Adipocyte (in vitro differentiated cells): ENCODE data around the gene ZNF224.

Experiments
- DNase-seq: peaks from one replicate; pipeline ENCODE4 v3.0.0-alpha.2; 2015; ENCODE audit warnings: low read depth
- H3K27me3 ChIP-seq: replicated peaks from 2 replicates; pipeline ENCODE4 v1.7.0; 2013; ENCODE audit warnings: mild to moderate bottlenecking, low read length, moderate library complexity; ENCODE audit not compliant: control insufficient read depth, insufficient read depth
- H3K36me3 ChIP-seq: 2 replicates; pipeline ENCODE4 v1.7.0; 2013; ENCODE audit warnings: low read length, mild to moderate bottlenecking, moderate library complexity; ENCODE audit not compliant: control insufficient read depth, insufficient read depth, severe bottlenecking
- H3K4me1 ChIP-seq: 2 replicates; pipeline ENCODE4 v1.7.0; 2013; ENCODE audit warnings: mild to moderate bottlenecking, low read length, moderate library complexity; ENCODE audit not compliant: control insufficient read depth, insufficient read depth
- H3K4me3 ChIP-seq: 2 replicates; pipeline ENCODE4 v1.7.0; 2013; ENCODE audit warnings: mild to moderate bottlenecking, low read length, moderate library complexity
- H3K9ac ChIP-seq: 2 replicates; pipeline ENCODE4 v1.7.0; 2013; ENCODE audit warnings: mild to moderate bottlenecking, low read length, moderate library complexity
- H3K9me3 ChIP-seq: 2 replicates; pipeline ENCODE4 v1.7.0; 2013; ENCODE audit warnings: mild to moderate bottlenecking, low read length, moderate library complexity; ENCODE audit not compliant: control insufficient read depth

Gene ZNF224

GRCh38 chr19:44141191-44142058 lies 47.3 kb downstream of the ZNF224 start, which contains the start of gene ZNF234:
Gene ZNF234 (plus strand): TSS chr19:44141554. CDS start chr19:44144633, 3,079 bp downstream.
- Histone ChIP-seq H3K9me3 (no peaks in the 10 kb centered on the region), H3K9ac (peak within 1 kb of the TSS; percentile 90), H3K4me3 (peak within 1 kb of the TSS; percentile 96), H3K27me3 (no peaks in the 10 kb centered on the region), H3K36me3 (peaks cover 25% of the 10 kb centered on the region), H3K4me1 (peaks cover 10% of the 10 kb centered on the region)
- DNase-seq: peak; percentile 97

GRCh38 chr19:44142059-44142433 lies 47.9 kb downstream of the ZNF224 start:
- H3K4me3 ChIP-seq: peak overlapping the region; percentile 96
- peaks cover 10% of the 10 kb centered on the region for H3K4me1 ChIP-seq
- DNase-seq: peak; percentile 31

GRCh38 chr19:44149776-44150175 lies 55.6 kb downstream of the ZNF224 start:
- H3K36me3 ChIP-seq: peaks cover 90% of the 10 kb centered on the region
- H3K4me3 ChIP-seq: no peak overlapping the region
- no peaks in the 10 kb centered on the region for H3K4me1 ChIP-seq
- H3K27me3 ChIP-seq: no peaks in the 10 kb centered on the region
- no peak overlapping the region for H3K9ac ChIP-seq
- DNase-seq: no peak
- H3K9me3 ChIP-seq: peaks cover 16% of the 10 kb centered on the region

More at GRCh38 chr19:44142059-44142433, 47.9 kb downstream of the ZNF224 start:
- Histone ChIP-seq H3K9me3 (no peaks in the 10 kb centered on the region), H3K9ac (peak overlapping the region; percentile 90), H3K27me3 (no peaks in the 10 kb centered on the region), H3K36me3 (peaks cover 27% of the 10 kb centered on the region)

- no peaks in the 10 kb centered on the region for H3K4me1 ChIP-seq
- DNase-seq: no peak
- no peaks in the 10 kb centered on the region for H3K27me3 ChIP-seq
- no peak overlapping the region for H3K4me3 ChIP-seq
- H3K36me3 ChIP-seq: peaks cover 90% of the 10 kb centered on the region
- no peak overlapping the region for H3K9ac ChIP-seq
- H3K9me3 ChIP-seq: peaks cover 33% of the 10 kb centered on the region
These were observed 57.3 kb downstream of the ZNF224 start for GRCh38 chr19:44151491-44151890.

GRCh38 chr19:44156475-44156874 lies 62.3 kb downstream of the ZNF224 start:
- H3K36me3 ChIP-seq: peaks cover 65% of the 10 kb centered on the region
- no peaks in the 10 kb centered on the region for H3K27me3 ChIP-seq
- H3K4me1 ChIP-seq: no peaks in the 10 kb centered on the region
- peak overlapping the region; percentile 61 for H3K4me3 ChIP-seq
- H3K9me3 ChIP-seq: peaks cover 58% of the 10 kb centered on the region
- H3K9ac ChIP-seq: no peak overlapping the region
- no peak for DNase-seq
